SU-DHL-6 (cell line): Measurements from ENCODE around the gene CCM2.

ENCODE experiments used
- CTCF ChIP-seq: fragments of 200-600 bp; sonication (generic); IDR thresholded peaks from one replicate; pipeline ENCODE4 v1.5.1; 2017; ENCODE audit warnings: antibody characterized with exemption, mild to moderate bottlenecking, low read length, moderate library complexity; ENCODE audit not compliant: insufficient read depth, poor library complexity, severe bottlenecking
- EZH2phosphoT487 ChIP-seq: fragments of 200-600 bp; sonication (generic), shearing (Covaris generic); conservative IDR thresholded peaks from 2 replicates; pipeline ENCODE4 v1.6.1; 2018; ENCODE audit warnings: mild to moderate bottlenecking, antibody characterized with exemption, low read length, moderate library complexity, mixed read lengths

DNA sequence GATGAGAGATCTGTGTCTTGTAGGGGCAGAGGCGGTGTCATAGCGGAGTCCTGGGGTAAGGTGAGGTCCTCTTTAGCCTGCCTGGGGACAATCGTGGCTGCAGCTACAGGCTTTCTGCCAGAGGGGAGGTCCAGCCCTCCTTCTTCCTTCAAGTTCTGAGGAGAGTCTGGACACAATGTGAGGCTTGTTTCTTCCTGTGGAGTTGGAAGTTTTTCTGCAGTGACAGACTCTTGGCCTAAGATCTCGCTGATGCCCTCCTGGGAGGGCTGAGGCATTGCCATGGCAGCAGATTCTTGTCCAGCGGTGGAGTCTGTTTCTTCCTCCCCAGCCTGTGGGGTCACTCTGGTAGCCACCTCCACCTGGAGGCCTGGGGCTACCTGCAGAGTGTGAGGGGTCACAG lies 84.3 kb downstream of the CCM2 start:
- TF ChIP-seq CTCF (no peak), EZH2phosphoT487 (no peak)
